OCI-LY1 (cell line): ENCODE results near the gene OXER1.

ENCODE experiments used
- H2AFZ ChIP-seq: fragments of 200-600 bp; sonication (generic), shearing (Covaris generic); 2 replicates; pipeline ENCODE4 v1.6.0; 2014; ENCODE audit warnings: antibody characterized with exemption, mild to moderate bottlenecking, low read length
- H3F3A ChIP-seq: fragments of 200-600 bp; sonication (generic), shearing (Covaris generic); 2 replicates; pipeline ENCODE4 v1.6.0; 2014; ENCODE audit warnings: mild to moderate bottlenecking, antibody characterized with exemption, low read length, moderate library complexity; ENCODE audit not compliant: insufficient read depth
- H3K27ac ChIP-seq: fragments of 200-600 bp; sonication (generic); 2 replicates; pipeline ENCODE4 v1.5.1; 2014; ENCODE audit warnings: low read length, mixed run types, mild to moderate bottlenecking, low read depth; ENCODE audit not compliant: poor library complexity, severe bottlenecking
- H3K27me3 ChIP-seq: fragments of 200-600 bp; sonication (generic); 2 replicates; pipeline ENCODE4 v1.6.0; 2014; ENCODE audit warnings: antibody characterized with exemption, mild to moderate bottlenecking, low read length, moderate library complexity; ENCODE audit not compliant: insufficient read depth
- H3K36me3 ChIP-seq: fragments of 200-600 bp; sonication (generic); 2 replicates; pipeline ENCODE4 v1.6.1; 2014; ENCODE audit warnings: mild to moderate bottlenecking, antibody characterized with exemption, low read length, moderate library complexity, mixed read lengths; ENCODE audit not compliant: insufficient read depth
- H3K4me1 ChIP-seq: fragments of 200-600 bp; sonication (generic); 2 replicates; pipeline ENCODE4 v1.5.1; 2014; ENCODE audit warnings: mild to moderate bottlenecking, low read length, moderate library complexity; ENCODE audit not compliant: insufficient read depth, severe bottlenecking
- H3K4me2 ChIP-seq: fragments of 200-600 bp; sonication (generic), shearing (Covaris generic); 2 replicates; pipeline ENCODE4 v1.6.1; 2014; ENCODE audit warnings: low read length
- H3K4me3 ChIP-seq: fragments of 200-600 bp; sonication (generic); 2 replicates; pipeline ENCODE4 v1.5.1; 2014; ENCODE audit warnings: low read length, low read depth, mild to moderate bottlenecking, mixed read lengths; ENCODE audit not compliant: poor library complexity, severe bottlenecking
- H3K79me2 ChIP-seq: fragments of 200-600 bp; shearing (Covaris generic); 2 replicates; pipeline ENCODE4 v1.6.1; 2016; ENCODE audit warnings: mixed run types, low read length, mixed read lengths; ENCODE audit not compliant: insufficient read depth
- H3K9ac ChIP-seq: fragments of 200-600 bp; sonication (generic), shearing (Covaris generic); 2 replicates; pipeline ENCODE4 v1.6.1; 2014; ENCODE audit warnings: mild to moderate bottlenecking, low read length, mixed read lengths
- H3K9me2 ChIP-seq: fragments of 200-600 bp; sonication (generic), shearing (Covaris generic); 2 replicates; pipeline ENCODE4 v1.6.1; 2014; ENCODE audit warnings: low read depth, mild to moderate bottlenecking, low read length, mixed read lengths
- H3K9me3 ChIP-seq: fragments of 200-600 bp; shearing (Covaris generic); 2 replicates; pipeline ENCODE4 v1.6.1; 2014; ENCODE audit warnings: low read length, mixed read lengths
- H4K20me1 ChIP-seq: fragments of 200-600 bp; sonication (generic), shearing (Covaris generic); 2 replicates; pipeline ENCODE4 v1.6.0; 2016; ENCODE audit warnings: mild to moderate bottlenecking, low read length; ENCODE audit not compliant: insufficient read depth
- CTCF ChIP-seq: fragments of 200-600 bp; sonication (generic), shearing (Covaris generic); IDR thresholded peaks from 2 replicates; pipeline ENCODE4 v1.5.1; 2017; ENCODE audit warnings: mild to moderate bottlenecking, antibody characterized with exemption, low read length, moderate library complexity, mixed read lengths
- EZH2 ChIP-seq: fragments of 200-600 bp; sonication (generic), shearing (Covaris generic); IDR thresholded peaks from 2 replicates; pipeline ENCODE4 v1.8.0; 2017; ENCODE audit warnings: borderline replicate concordance, mixed run types, mild to moderate bottlenecking, antibody characterized with exemption, low read length, moderate library complexity, mixed read lengths

Gene OXER1

GRCh38 chr2:42800981-42801380 lies 37.0 kb upstream of the OXER1 start:
- no peak for TF ChIP-seq EZH2
- TF ChIP-seq CTCF, result no peak
- Histone ChIP-seq H3K79me2 (no peaks in the 10 kb centered on the region), H4K20me1 (no peaks in the 10 kb centered on the region), H3K4me3 (no peak overlapping the region), H3K4me2 (no peak overlapping the region), H3K27ac (no peak overlapping the region), H2AFZ (no peak overlapping the region), H3K9me3 (no peaks in the 10 kb centered on the region), H3F3A (no peaks in the 10 kb centered on the region), H3K9ac (no peak overlapping the region), H3K36me3 (no peaks in the 10 kb centered on the region), H3K4me1 (peaks cover 12% of the 10 kb centered on the region), H3K9me2 (no peaks in the 10 kb centered on the region), H3K27me3 (0 out of 2 replicates have a peak, but pooled peaks cover 4% of the 10 kb centered on the region)

GRCh38 chr2:42800461-42800962 lies 36.6 kb upstream of the OXER1 start:
- Histone ChIP-seq H3K4me2 (no peak overlapping the region), H3K4me1 (peaks cover 16% of the 10 kb centered on the region), H3K4me3 (no peak overlapping the region), H3K27me3 (0 out of 2 replicates have a peak, but pooled peaks cover 3% of the 10 kb centered on the region), H3K36me3 (no peaks in the 10 kb centered on the region), H3K9me3 (no peaks in the 10 kb centered on the region), H3K9ac (no peak overlapping the region), H4K20me1 (no peaks in the 10 kb centered on the region), H3F3A (no peaks in the 10 kb centered on the region), H3K79me2 (no peaks in the 10 kb centered on the region), H3K27ac (no peak overlapping the region), H2AFZ (no peak overlapping the region), H3K9me2 (no peaks in the 10 kb centered on the region)
- TF ChIP-seq EZH2, result no peak
- TF ChIP-seq CTCF, result no peak

- H3K9me3 ChIP-seq, result no peaks in the 10 kb centered on the region
- H3K79me2 ChIP-seq, result no peaks in the 10 kb centered on the region
- no peaks in the 10 kb centered on the region for H3K27me3 ChIP-seq
- no peak overlapping the region for H3K4me3 ChIP-seq
- H4K20me1 ChIP-seq, result no peaks in the 10 kb centered on the region
- H3K4me2 ChIP-seq, result no peak overlapping the region
- no peaks in the 10 kb centered on the region for H3K9me2 ChIP-seq
- H3K9ac ChIP-seq, result no peak overlapping the region
- TF ChIP-seq CTCF (no peak), EZH2 (no peak)
- 0 out of 2 replicates have a peak, but pooled peaks cover 4% of the 10 kb centered on the region for H3F3A ChIP-seq
- no peaks in the 10 kb centered on the region for H3K36me3 ChIP-seq
- no peak overlapping the region for H2AFZ ChIP-seq
- H3K4me1 ChIP-seq, result peaks cover 23% of the 10 kb centered on the region
- no peak overlapping the region for H3K27ac ChIP-seq
Measured at GRCh38 chr2:42799881-42800280, 35.9 kb upstream of the OXER1 start.
